Ectodermal cell (in vitro differentiated cells): Measurements from ENCODE around the gene POF1B.
"Not testable (repeated sequence)": the region's sequence is repeated elsewhere in the genome, so short reads cannot be mapped to it uniquely, and the experiment has no call there.

Experiments used
- H3K27ac ChIP-seq: 2 replicates; pipeline ENCODE4 v1.7.0; 2013; ENCODE audit warnings: mild to moderate bottlenecking, low read depth, low read length; ENCODE audit not compliant: insufficient read depth, poor library complexity, severe bottlenecking
- H3K27me3 ChIP-seq: 2 replicates; pipeline ENCODE4 v1.7.0; 2013; ENCODE audit warnings: mild to moderate bottlenecking, low read length; ENCODE audit not compliant: insufficient read depth, control insufficient read depth, poor library complexity, severe bottlenecking
- H3K36me3 ChIP-seq: one replicate; pipeline ENCODE4 v1.7.0; 2013; ENCODE audit warnings: low read length; ENCODE audit not compliant: control insufficient read depth, insufficient read depth
- H3K4me1 ChIP-seq: one replicate; pipeline ENCODE4 v1.7.0; 2013; ENCODE audit warnings: low read length; ENCODE audit not compliant: control insufficient read depth, insufficient read depth
- H3K4me3 ChIP-seq: 2 replicates; pipeline ENCODE4 v1.7.0; 2013; ENCODE audit warnings: low read depth, low read length, control low read depth; ENCODE audit not compliant: insufficient read depth
- H3K9me3 ChIP-seq: 2 replicates; pipeline ENCODE4 v1.7.0; 2013; ENCODE audit warnings: mild to moderate bottlenecking, low read length, moderate library complexity; ENCODE audit not compliant: control insufficient read depth
- WGBS, 2 experiments: methylation state at CpG; one replicate each; pipeline ENCODE4 v1.1.7; 2013; ENCODE audit warnings: missing lambda C conversion rate in 2 of 2; 5-methylcytosine and 5-hydroxymethylcytosine counted together

POF1B gene

DNA sequence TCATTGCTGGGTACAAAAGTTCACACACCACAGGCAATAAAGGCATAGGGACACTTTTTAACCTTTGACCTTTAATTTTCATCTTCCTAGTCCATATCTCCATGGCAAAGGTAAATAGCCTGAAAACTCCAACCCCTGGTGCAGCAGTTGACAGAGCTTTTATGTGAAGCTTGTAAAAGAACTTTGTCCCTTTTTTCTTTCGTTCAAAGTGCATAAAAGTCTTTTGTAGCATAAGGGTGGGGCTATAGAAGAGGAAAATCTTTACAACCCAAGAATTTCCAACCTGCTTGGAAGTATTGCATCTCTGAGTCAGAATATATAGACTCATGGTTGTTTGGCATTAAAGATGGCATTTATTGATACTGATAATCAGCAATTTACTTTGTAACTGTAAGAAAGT lies 20.4 kb downstream of the POF1B start:
- Histone ChIP-seq H3K4me3 (no peak overlapping the region), H3K27ac (no peak overlapping the region)
- WGBS, 2 experiments: 80% methylated on average over 1 of the region's 1 CpG

DNA sequence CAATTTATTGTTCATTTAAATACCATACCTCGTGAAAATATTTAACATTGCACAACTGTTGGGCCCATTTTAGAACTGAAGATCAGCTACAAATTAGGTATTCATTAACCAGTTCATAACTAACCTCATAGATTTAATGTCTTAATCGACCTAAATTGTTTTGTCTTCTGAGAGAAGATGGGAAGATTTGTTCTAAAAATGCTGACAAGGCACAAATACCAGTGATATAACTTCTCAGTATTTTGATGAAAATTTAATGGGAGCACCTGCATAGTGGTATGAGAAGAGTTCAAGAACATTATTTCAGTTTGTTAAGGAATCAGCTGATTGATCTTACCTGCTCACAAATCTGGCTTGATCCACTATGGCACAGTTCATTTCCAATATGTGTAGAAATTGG lies 33.9 kb downstream of the POF1B start:
- no peaks in the 10 kb centered on the region for H3K4me1 ChIP-seq
- no peaks in the 10 kb centered on the region for H3K27me3 ChIP-seq
- WGBS, 2 experiments: 86 to 94% methylated on average over 1 to 2 of the region's 2 CpGs
- H3K27ac ChIP-seq: no peak overlapping the region
- no peak overlapping the region for H3K4me3 ChIP-seq
- H3K9me3 ChIP-seq: no peaks in the 10 kb centered on the region
- no peaks in the 10 kb centered on the region for H3K36me3 ChIP-seq

More for the DNA sequence above, 20.4 kb downstream of the POF1B start:
- no peaks in the 10 kb centered on the region for H3K36me3 ChIP-seq
- H3K4me1 ChIP-seq: no peaks in the 10 kb centered on the region
- H3K27me3 ChIP-seq: no peaks in the 10 kb centered on the region
- H3K9me3 ChIP-seq: no peaks in the 10 kb centered on the region

DNA sequence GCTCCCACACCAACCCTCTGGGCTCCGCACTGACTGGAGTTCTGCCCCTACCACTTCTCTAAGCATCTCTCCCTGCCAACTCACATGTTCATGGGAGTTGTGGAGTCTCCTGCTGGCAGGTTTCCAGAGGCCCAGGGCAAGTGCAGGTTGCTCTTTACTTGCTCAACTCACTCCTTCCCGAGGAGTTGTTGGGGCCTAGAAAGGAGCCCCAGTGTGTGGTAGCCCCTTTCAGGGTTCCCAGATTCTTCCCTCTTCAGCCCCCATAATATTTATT lies 52.5 kb downstream of the POF1B start:
- H3K36me3 ChIP-seq: no peaks in the 10 kb centered on the region
- no peak overlapping the region for H3K27ac ChIP-seq
- H3K9me3 ChIP-seq: no peaks in the 10 kb centered on the region
- H3K4me3 ChIP-seq: no peak overlapping the region
- no peaks in the 10 kb centered on the region for H3K27me3 ChIP-seq
- 71 to 92% methylated on average over 1 to 2 of the region's 2 CpGs for WGBS, 2 experiments
- no peaks in the 10 kb centered on the region for H3K4me1 ChIP-seq

DNA sequence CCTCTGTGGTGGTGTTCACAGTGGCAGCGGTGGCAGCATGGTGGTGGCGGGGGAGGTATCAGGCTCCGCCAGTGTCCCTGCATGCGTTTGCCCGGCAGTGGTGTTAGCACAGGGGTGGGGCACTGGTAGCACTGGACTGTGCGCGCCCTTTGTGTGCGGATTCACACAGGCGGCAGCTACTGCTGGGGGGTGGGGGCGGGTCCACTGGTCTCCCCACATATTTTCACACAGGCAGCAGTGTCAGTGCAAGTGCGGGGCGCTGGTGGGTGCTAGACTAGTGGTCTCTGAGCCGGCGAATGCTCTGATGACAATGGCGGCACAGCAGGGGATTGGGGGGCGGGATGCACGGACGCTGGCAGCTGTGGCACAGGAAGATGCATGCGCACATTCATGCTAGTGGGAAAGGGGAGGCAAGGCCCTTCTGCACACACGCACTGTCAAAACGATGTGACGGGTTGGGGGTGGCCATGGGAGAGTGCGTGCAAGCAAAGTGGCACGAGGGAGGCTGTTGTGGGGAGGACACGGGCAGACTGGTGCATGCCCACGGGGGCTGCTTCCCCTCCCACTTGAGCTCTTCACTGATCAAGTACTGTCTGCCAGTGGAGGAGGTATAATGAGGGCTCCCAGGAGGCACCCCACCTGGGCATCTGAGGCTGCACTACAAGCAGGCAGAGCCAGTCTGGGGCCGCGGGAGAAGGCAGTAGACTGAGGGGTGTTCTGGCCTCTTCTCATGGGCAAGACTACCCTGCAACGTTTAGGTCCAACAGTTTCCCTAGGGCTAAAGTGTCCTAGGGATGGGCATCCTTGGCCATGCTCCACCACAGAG lies 53.0 kb downstream of the POF1B start:
- Histone ChIP-seq H3K4me3 (no peak overlapping the region), H3K4me1 (no peaks in the 10 kb centered on the region), H3K9me3 (no peaks in the 10 kb centered on the region), H3K27ac (no peak overlapping the region), H3K27me3 (no peaks in the 10 kb centered on the region), H3K36me3 (no peaks in the 10 kb centered on the region)
- 95 to 96% methylated on average over 29 of the region's 29 CpGs for WGBS, 2 experiments

DNA sequence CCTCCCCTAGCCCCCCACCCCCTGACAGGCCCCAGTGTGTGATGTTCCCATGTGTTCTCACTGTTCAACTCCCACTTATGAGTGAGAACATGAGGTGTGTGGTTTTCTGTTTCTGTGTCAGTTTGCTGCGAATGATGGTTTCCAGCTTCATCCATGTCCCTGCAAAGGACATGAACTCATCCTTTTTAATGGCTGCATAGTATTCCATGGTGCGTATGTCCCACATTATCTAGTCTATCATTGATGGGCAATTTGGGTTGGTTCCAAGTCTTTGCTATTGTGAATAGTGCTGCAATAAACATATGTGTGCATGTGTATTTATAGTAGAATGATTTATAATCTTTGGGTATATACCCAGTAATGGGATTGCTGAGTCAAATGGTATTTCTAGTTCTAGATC lies 68.1 kb downstream of the POF1B start:
- not testable (repeated sequence) for H3K36me3 ChIP-seq, H3K4me3 ChIP-seq, H3K4me1 ChIP-seq, H3K27ac ChIP-seq, H3K9me3 ChIP-seq, H3K27me3 ChIP-seq
- WGBS, 2 experiments: 89 to 100% methylated on average over 2 of the region's 2 CpGs

DNA sequence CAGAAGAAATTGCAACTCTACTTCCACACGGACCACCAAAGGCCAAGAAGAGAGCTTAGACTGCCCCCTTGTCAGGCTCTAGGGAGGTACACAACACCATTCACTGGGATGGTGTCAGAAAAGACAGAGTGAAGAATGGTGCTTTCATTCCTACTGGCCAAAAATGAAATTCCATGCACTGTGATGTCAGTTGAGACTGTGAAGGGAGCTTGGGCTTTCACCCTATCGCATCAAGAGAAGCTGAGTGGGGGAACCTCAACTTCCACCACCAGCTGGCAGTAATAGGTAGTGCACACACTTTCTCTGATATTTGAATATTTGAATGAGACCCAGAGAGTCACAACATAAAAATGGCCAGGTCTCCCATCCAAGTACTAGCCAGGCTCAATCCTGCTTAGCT lies 69.7 kb downstream of the POF1B start:
- Histone ChIP-seq H3K4me3 (no peak overlapping the region), H3K4me1 (no peaks in the 10 kb centered on the region), H3K36me3 (no peaks in the 10 kb centered on the region), H3K27me3 (no peaks in the 10 kb centered on the region), H3K9me3 (no peaks in the 10 kb centered on the region), H3K27ac (no peak overlapping the region)
- 87 to 94% methylated on average over 2 of the region's 2 CpGs for WGBS, 2 experiments

DNA sequence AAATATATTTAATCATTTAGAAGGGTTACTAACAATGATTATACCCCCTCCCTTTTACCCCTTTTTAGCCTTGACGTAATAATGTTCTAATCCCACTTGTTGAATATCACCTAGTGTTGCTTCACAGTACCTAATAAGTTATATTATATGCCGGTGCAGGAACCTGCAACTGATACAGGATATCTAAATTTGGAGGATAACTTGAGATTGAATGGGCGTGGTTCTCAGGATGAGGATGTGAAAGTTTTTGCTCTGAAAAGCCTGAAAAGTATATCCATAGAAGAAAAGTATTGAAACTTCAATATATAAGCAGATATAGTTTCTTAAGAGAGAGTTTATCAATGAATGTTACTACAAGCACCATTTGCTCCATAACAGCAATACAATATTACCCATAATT lies 75.9 kb downstream of the POF1B start:
- Histone ChIP-seq H3K27ac (no peak overlapping the region), H3K36me3 (no peaks in the 10 kb centered on the region), H3K27me3 (no peaks in the 10 kb centered on the region), H3K4me3 (no peak overlapping the region), H3K9me3 (no peaks in the 10 kb centered on the region), H3K4me1 (no peaks in the 10 kb centered on the region)
- 100% methylated on average over 1 of the region's 3 CpGs; no CpG with 5 or more reads in 1 of the 2 experiments for WGBS, 2 experiments

DNA sequence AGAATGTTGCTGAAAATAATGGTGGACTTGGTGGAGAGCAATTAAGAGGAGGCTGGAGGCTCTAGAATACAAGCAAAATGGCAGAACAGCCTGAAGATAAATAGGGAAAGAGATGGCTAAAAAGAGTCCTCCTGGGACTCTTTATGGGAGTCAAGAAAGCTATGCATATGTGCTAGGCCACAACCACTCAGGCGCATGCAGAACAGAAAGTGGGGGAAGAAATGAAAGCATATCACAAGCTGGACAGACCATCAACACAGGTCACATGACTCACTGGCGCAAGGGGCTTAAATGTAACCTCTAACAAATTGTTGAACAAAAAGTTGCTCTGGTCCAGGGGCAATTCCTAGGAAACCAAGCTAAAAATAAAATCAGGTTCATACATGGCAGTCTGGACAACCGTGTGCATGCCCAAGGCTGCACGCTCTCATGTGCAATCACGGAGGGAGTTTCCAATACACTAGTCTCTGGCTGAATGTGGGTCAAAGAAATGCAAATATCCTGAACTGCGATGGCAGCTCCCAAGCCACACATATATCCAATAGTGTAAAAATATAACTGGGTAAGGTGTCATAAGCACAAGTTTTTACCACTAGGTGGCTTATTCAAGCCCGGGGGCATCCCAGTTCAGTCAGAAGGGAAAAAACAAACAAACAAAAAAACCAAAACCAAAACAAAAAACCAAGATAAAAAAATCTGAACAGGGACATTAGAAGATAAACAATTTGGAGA lies 90.3 kb downstream of the POF1B start:
- Histone ChIP-seq H3K27ac (no peak overlapping the region), H3K4me1 (no peaks in the 10 kb centered on the region), H3K4me3 (no peak overlapping the region), H3K36me3 (no peaks in the 10 kb centered on the region), H3K9me3 (no peaks in the 10 kb centered on the region), H3K27me3 (no peaks in the 10 kb centered on the region)
- WGBS, 2 experiments: 93 to 98% methylated on average over 5 to 6 of the region's 7 CpGs

DNA sequence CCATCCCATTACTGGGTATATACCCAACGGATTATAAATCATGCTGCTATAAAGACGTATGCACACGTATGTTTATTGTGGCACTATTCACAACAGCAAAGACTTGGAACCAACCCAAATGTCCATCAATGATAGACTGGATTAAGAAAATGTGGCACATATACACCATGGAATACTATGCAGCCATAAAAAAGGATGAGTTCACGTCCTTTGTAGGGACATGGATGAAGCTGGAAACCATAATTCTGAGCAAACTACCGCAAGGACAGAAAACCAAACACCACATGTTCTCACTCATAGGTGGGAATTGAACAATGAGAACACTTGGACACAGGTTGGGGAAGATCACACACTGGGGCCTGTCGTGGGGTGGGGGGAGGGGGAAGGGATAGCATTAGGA lies 94.2 kb downstream of the POF1B start:
- not testable (repeated sequence) for H3K4me3 ChIP-seq, H3K36me3 ChIP-seq, H3K27ac ChIP-seq, H3K4me1 ChIP-seq, H3K27me3 ChIP-seq, H3K9me3 ChIP-seq
- WGBS, 2 experiments: 85 to 100% methylated on average over 1 to 3 of the region's 6 CpGs

DNA sequence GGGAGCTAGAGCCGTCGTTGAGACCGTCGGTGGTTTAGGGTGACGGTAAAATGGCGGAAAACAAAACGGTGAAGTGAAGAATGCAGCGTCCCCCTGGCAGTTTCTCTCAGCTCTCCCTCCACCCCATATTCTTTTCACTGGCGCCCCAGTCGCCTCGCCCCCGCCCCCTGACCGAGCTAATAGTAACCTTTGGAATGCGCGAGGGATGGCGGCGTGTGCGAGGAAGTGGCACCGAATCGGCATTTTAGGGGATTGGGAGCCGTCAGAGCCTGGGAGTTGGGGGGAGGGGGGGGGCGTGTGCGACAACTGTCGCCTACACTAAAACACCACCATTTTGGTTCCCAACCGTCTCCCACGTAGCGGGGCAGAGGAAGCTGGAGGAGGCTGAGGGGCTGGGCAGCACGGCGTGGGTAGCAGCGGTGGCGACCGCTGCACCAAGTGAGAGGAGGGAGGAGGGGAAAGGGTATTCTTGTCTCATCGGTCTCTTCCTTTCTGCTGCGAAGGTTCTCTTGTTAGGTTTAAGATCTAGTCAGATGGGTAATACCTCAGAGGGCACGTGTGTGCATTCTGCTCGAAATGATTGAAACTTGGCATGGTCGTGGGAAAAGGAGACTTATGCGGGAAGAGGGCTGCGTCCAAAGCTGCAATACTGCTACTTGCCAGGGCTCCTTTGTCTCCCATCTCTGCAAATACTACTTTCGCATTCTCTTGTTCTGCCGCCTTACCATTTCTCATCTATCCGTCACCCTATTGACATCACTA lies 134.8 kb downstream of the POF1B start:
- Histone ChIP-seq H3K27me3 (peaks cover 5% of the 10 kb centered on the region), H3K4me3 (peak overlapping the region; percentile 74), H3K9me3 (no peaks in the 10 kb centered on the region), H3K36me3 (no peaks in the 10 kb centered on the region), H3K27ac (peak overlapping the region; percentile 92), H3K4me1 (no peaks in the 10 kb centered on the region)
- WGBS, 2 experiments: 0% methylated on average over 19 to 39 of the region's 42 CpGs
